Kidney epithelial cell (primary cell): Measurements from ENCODE around the gene B4GALT1. TPM values are rescaled to one million over a fixed set of nuclear protein-coding genes. Genes with fewer than 3 reads are reported as not detected.

Experiments used
- DNase-seq: peaks from one replicate; pipeline ENCODE4 v3.0.0-alpha.2; 2010; ENCODE audit warnings: low read depth
- H3K27me3 ChIP-seq: 2 replicates; pipeline ENCODE4 v1.6.0; 2011; ENCODE audit warnings: low read length; ENCODE audit not compliant: control insufficient read depth, insufficient read depth
- H3K36me3 ChIP-seq: 2 replicates; pipeline ENCODE4 v1.5.1; 2011; ENCODE audit warnings: low read length; ENCODE audit not compliant: control insufficient read depth, insufficient read depth
- H3K4me3 ChIP-seq: 2 replicates; pipeline ENCODE4 v1.5.1; 2011; ENCODE audit warnings: low read depth, mild to moderate bottlenecking, control low read depth, low read length
- total RNA-seq: library from RNA; depleted of rRNA; stranded (reverse); fragments of >200 nt; gene quantifications from 2 replicates; pipeline ENCODE4 v1.2.3, GENCODE V29; 2015
- TF ChIP-seq, protein P1 (sequence below): IDR thresholded peaks from 2 replicates; pipeline ENCODE4 v1.5.1; 2011; ENCODE audit warnings: mild to moderate bottlenecking, moderate library complexity, low read length, control low read depth, inconsistent platforms; ENCODE audit not compliant: insufficient read depth, poor library complexity, severe bottlenecking

The B4GALT1 gene
- total RNA-seq, 1 donor from 2014 or later = 86.1 TPM

GRCh38 chr9:33117306-33117705, 49.8 kb downstream of the B4GALT1 start:
- Histone ChIP-seq H3K36me3 (peaks cover 2% of the 10 kb centered on the region), H3K4me3 (no peak overlapping the region), H3K27me3 (no peaks in the 10 kb centered on the region)
- no peak for DNase-seq
- TF ChIP-seq, protein P1, sequence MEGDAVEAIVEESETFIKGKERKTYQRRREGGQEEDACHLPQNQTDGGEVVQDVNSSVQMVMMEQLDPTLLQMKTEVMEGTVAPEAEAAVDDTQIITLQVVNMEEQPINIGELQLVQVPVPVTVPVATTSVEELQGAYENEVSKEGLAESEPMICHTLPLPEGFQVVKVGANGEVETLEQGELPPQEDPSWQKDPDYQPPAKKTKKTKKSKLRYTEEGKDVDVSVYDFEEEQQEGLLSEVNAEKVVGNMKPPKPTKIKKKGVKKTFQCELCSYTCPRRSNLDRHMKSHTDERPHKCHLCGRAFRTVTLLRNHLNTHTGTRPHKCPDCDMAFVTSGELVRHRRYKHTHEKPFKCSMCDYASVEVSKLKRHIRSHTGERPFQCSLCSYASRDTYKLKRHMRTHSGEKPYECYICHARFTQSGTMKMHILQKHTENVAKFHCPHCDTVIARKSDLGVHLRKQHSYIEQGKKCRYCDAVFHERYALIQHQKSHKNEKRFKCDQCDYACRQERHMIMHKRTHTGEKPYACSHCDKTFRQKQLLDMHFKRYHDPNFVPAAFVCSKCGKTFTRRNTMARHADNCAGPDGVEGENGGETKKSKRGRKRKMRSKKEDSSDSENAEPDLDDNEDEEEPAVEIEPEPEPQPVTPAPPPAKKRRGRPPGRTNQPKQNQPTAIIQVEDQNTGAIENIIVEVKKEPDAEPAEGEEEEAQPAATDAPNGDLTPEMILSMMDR = no peak

DNA sequence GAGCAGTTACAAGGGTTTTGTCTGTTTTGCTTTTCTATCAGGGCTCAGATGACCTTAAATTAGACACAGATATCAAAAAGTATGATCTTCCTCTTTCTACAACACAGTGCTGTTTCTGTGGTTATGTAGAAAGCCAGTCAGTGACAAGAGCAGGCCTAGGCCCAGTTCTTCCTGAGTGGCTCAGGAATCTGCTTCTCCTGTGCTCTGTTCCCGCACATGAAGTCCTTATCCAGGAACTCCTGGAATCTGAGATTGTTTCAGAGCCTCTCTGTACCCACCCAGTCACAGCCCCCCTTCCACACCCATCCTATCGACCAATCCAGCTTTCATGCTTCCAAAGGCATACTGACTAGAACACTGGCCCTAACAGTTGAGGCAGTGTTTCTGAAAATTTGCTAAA, 50.3 kb downstream of the B4GALT1 start:
- peaks cover 2% of the 10 kb centered on the region for H3K36me3 ChIP-seq
- DNase-seq = no peak
- TF ChIP-seq, protein P1 = no peak
- H3K4me3 ChIP-seq = no peak overlapping the region
- no peaks in the 10 kb centered on the region for H3K27me3 ChIP-seq

DNA sequence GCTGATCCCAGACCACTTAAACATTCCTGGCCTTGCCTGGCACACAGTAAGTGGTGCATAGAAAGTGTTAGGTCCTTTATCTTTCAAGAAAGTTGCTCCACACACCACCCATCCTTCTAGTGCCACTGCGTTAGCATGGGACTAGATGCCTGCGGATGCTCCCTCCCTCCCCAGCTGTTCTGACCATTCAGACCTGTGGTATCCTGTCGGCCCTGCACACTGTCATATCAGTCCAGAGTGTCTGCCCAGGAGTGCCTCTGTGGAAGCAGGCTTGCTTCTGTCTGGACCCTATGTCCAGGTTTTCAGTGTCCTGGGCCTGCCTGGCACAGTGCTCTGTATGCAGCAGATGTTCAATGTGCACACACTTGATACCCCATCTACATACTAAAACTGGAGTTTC, 52.4 kb downstream of the B4GALT1 start:
- no peak for DNase-seq
- Histone ChIP-seq H3K36me3 (peaks cover 2% of the 10 kb centered on the region), H3K4me3 (no peak overlapping the region), H3K27me3 (no peaks in the 10 kb centered on the region)
- TF ChIP-seq, protein P1 = no peak

DNA sequence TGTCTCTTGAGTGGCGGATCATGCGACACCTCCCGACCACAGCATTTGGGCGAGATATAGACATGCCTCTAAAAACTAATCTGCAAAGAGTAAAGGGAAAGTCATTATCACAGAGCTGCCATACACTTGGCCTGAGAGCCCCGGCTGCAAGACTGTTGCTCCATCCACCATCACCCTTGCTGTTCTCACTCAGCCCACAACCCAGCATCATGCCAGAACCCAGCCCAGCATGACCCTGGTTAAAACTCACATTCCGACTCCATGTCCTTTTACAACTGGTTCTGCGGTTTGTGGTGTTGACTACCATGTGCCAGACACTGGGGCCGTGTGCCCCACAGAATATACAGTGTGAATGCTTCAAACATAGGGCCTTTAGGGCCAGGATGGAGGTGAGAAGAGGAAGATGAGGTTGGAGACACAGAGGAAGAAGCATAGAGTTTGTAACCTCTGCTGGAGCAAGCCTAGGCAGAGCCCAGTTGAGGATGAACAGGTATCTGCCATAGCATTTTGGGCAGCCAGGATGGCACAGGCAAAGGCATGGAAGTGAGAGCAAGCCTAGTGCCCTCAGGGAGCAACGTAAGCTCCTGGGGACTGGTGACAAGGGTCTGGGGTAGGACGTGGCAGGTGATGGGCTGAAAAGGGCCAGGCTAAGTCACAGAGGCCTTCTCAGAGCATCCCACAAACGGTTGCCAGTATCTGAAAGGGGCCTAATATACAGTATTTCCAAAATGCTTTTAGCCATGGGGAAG, 53.2 kb downstream of the B4GALT1 start:
- no peaks in the 10 kb centered on the region for H3K27me3 ChIP-seq
- H3K4me3 ChIP-seq = no peak overlapping the region
- H3K36me3 ChIP-seq = peaks cover 2% of the 10 kb centered on the region
- DNase-seq = no peak
- TF ChIP-seq, protein P1 = no peak

DNA sequence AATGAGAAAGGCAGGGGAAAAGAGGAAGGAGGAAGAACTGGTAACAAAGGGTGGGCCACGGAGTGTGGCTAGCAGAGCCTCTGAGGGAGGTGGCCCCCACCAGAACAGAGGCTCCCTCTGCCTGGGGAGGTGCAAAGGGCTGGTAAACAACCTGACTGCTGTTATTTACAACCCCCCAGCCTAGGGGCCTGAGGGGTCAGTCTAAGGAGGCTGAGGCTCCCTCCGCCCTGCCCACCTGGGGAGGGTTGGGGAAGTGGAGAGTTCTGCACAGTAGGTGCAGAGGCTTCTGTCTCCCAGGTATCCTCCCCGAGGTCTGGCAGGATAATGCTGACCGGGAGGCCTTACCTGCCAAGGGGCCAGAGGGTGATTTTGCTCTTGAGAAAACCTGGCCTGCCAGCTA, 55.0 kb downstream of the B4GALT1 start:
- Histone ChIP-seq H3K36me3 (peaks cover 2% of the 10 kb centered on the region), H3K27me3 (no peaks in the 10 kb centered on the region), H3K4me3 (no peak overlapping the region)
- TF ChIP-seq, protein P1 = no peak
- no peak for DNase-seq

DNA sequence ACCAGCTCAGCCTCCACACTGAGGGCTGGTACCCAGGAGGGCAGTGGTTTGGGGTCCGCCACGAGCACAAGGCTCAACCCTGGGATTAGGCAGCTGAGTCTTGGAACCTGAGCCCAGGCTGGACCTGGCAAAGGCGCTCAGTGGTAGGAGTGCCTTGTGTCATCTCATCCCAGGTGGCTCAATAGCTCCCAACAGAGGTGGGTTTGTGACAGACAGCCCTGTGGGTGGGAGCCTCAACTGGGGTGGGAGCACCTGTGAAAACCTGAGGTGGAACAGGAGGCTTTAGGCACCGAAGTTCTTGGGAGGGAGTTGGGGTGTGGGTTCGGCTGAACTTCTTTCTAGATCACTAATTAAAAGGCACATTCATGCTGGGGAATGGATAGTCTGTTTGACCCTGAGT, 55.5 kb downstream of the B4GALT1 start:
- TF ChIP-seq, protein P1 = no peak
- H3K4me3 ChIP-seq = no peak overlapping the region
- H3K27me3 ChIP-seq = no peaks in the 10 kb centered on the region
- DNase-seq = no peak
- peaks cover 2% of the 10 kb centered on the region for H3K36me3 ChIP-seq
